ENCODE measurements around the gene HEBP1.
A peak's percentile ranks its signal among the peaks of the same experiment; 100 is the strongest.
"Not testable (repeated sequence)": the region's sequence is repeated elsewhere in the genome, so short reads cannot be mapped to it uniquely, and the experiment has no call there.

The HEBP1 gene

GRCh38 chr12:12999959-13000615 is at the start of gene HEBP1:
TSS of gene HEBP1 (minus strand) at chr12:13000265. CDS start at chr12:13000114, 151 bp downstream.
- no peaks in the 10 kb centered on the region for H3K9me3 ChIP-seq (ENCODE audit: low read length)
- H3K4me1 ChIP-seq (ENCODE audit: insufficient read depth, low read length), result peaks cover 2% of the 10 kb centered on the region
- no peaks in the 10 kb centered on the region for H3K27me3 ChIP-seq (ENCODE audit: insufficient read depth, low read length)
- peak within 1 kb of the TSS; percentile 70 for H3K4me3 ChIP-seq (ENCODE audit: low read length)
- H3K36me3 ChIP-seq (ENCODE audit: insufficient read depth, low read length), result no peaks in the 10 kb centered on the region
- peak within 1 kb of the TSS; percentile 77 for H2AFZ ChIP-seq (ENCODE audit: low read depth, low read length)

- Histone ChIP-seq H2AFZ (ENCODE audit: low read depth, low read length) (no peak overlapping the region), H3K4me3 (ENCODE audit: low read length) (no peak overlapping the region), H3K27me3 (ENCODE audit: insufficient read depth, low read length) (no peaks in the 10 kb centered on the region), H3K4me1 (ENCODE audit: insufficient read depth, low read length) (peaks cover 5% of the 10 kb centered on the region), H3K36me3 (ENCODE audit: insufficient read depth, low read length) (no peaks in the 10 kb centered on the region), H3K9me3 (ENCODE audit: low read length) (no peaks in the 10 kb centered on the region)
Measured at GRCh38 chr12:13049816-13050215, 49.8 kb upstream of the HEBP1 start.

GRCh38 chr12:13046964-13047363 is 46.9 kb upstream of the HEBP1 start:
- Histone ChIP-seq H3K36me3 (ENCODE audit: insufficient read depth, low read length) (no peaks in the 10 kb centered on the region), H2AFZ (ENCODE audit: low read depth, low read length) (no peak overlapping the region), H3K9me3 (ENCODE audit: low read length) (no peaks in the 10 kb centered on the region), H3K4me1 (ENCODE audit: insufficient read depth, low read length) (peaks cover 4% of the 10 kb centered on the region), H3K4me3 (ENCODE audit: low read length) (no peak overlapping the region), H3K27me3 (ENCODE audit: insufficient read depth, low read length) (peaks cover 3% of the 10 kb centered on the region)

- H3K9me3 ChIP-seq (ENCODE audit: low read length), result no peaks in the 10 kb centered on the region
- H3K4me1 ChIP-seq (ENCODE audit: insufficient read depth, low read length), result peaks cover 4% of the 10 kb centered on the region
- no peaks in the 10 kb centered on the region for H3K36me3 ChIP-seq (ENCODE audit: insufficient read depth, low read length)
- peaks cover 5% of the 10 kb centered on the region for H3K27me3 ChIP-seq (ENCODE audit: insufficient read depth, low read length)
- H3K4me3 ChIP-seq (ENCODE audit: low read length), result no peak overlapping the region
- H2AFZ ChIP-seq (ENCODE audit: low read depth, low read length), result no peak overlapping the region
Measured at GRCh38 chr12:13045816-13046215, 45.8 kb upstream of the HEBP1 start.

GRCh38 chr12:13044906-13045299 is 44.8 kb upstream of the HEBP1 start:
- H3K4me1 ChIP-seq (ENCODE audit: insufficient read depth, low read length), result peaks cover 4% of the 10 kb centered on the region
- no peaks in the 10 kb centered on the region for H3K36me3 ChIP-seq (ENCODE audit: insufficient read depth, low read length)
- no peaks in the 10 kb centered on the region for H3K9me3 ChIP-seq (ENCODE audit: low read length)
- peaks cover 6% of the 10 kb centered on the region for H3K27me3 ChIP-seq (ENCODE audit: insufficient read depth, low read length)
- H3K4me3 ChIP-seq (ENCODE audit: low read length), result peak overlapping the region; percentile 78
- peak overlapping the region; percentile 80 for H2AFZ ChIP-seq (ENCODE audit: low read depth, low read length)

- H3K4me3 ChIP-seq (ENCODE audit: low read length), result peak within 1 kb of the TSS; percentile 78
- H3K9me3 ChIP-seq (ENCODE audit: low read length), result no peaks in the 10 kb centered on the region
- no peaks in the 10 kb centered on the region for H3K36me3 ChIP-seq (ENCODE audit: insufficient read depth, low read length)
- peaks cover 6% of the 10 kb centered on the region for H3K27me3 ChIP-seq (ENCODE audit: insufficient read depth, low read length)
- peak within 1 kb of the TSS; percentile 80 for H2AFZ ChIP-seq (ENCODE audit: low read depth, low read length)
- peaks cover 4% of the 10 kb centered on the region for H3K4me1 ChIP-seq (ENCODE audit: insufficient read depth, low read length)
Measured at GRCh38 chr12:13044002-13044905, 44.2 kb upstream of the HEBP1 start, which contains the start of gene FAM234B. TSS of gene FAM234B (plus strand) at chr12:13044381. CDS start at chr12:13044404, 23 bp downstream.

GRCh38 chr12:13042666-13043230 is 42.7 kb upstream of the HEBP1 start:
- H3K4me1 ChIP-seq (ENCODE audit: insufficient read depth, low read length), result peaks cover 4% of the 10 kb centered on the region
- peaks cover 6% of the 10 kb centered on the region for H3K27me3 ChIP-seq (ENCODE audit: insufficient read depth, low read length)
- no peaks in the 10 kb centered on the region for H3K9me3 ChIP-seq (ENCODE audit: low read length)
- no peak overlapping the region for H3K4me3 ChIP-seq (ENCODE audit: low read length)
- H2AFZ ChIP-seq (ENCODE audit: low read depth, low read length), result no peak overlapping the region
- H3K36me3 ChIP-seq (ENCODE audit: insufficient read depth, low read length), result no peaks in the 10 kb centered on the region

- Histone ChIP-seq H3K9me3 (ENCODE audit: low read length) (no peaks in the 10 kb centered on the region), H2AFZ (ENCODE audit: low read depth, low read length) (no peak overlapping the region), H3K4me1 (ENCODE audit: insufficient read depth, low read length) (peaks cover 4% of the 10 kb centered on the region), H3K27me3 (ENCODE audit: insufficient read depth, low read length) (peaks cover 6% of the 10 kb centered on the region), H3K4me3 (ENCODE audit: low read length) (no peak overlapping the region), H3K36me3 (ENCODE audit: insufficient read depth, low read length) (no peaks in the 10 kb centered on the region)
Measured at GRCh38 chr12:13041224-13041623, 41.2 kb upstream of the HEBP1 start.

- H3K9me3 ChIP-seq (ENCODE audit: low read length), result no peaks in the 10 kb centered on the region
- H3K36me3 ChIP-seq (ENCODE audit: insufficient read depth, low read length), result no peaks in the 10 kb centered on the region
- no peak overlapping the region for H2AFZ ChIP-seq (ENCODE audit: low read depth, low read length)
- peaks cover 6% of the 10 kb centered on the region for H3K27me3 ChIP-seq (ENCODE audit: insufficient read depth, low read length)
- H3K4me1 ChIP-seq (ENCODE audit: insufficient read depth, low read length), result no peaks in the 10 kb centered on the region
- no peak overlapping the region for H3K4me3 ChIP-seq (ENCODE audit: low read length)
Measured at GRCh38 chr12:13039328-13039956, 39.4 kb upstream of the HEBP1 start.

- no peak overlapping the region for H2AFZ ChIP-seq (ENCODE audit: low read depth, low read length)
- H3K9me3 ChIP-seq (ENCODE audit: low read length), result no peaks in the 10 kb centered on the region
- peaks cover 6% of the 10 kb centered on the region for H3K27me3 ChIP-seq (ENCODE audit: insufficient read depth, low read length)
- no peak overlapping the region for H3K4me3 ChIP-seq (ENCODE audit: low read length)
- H3K4me1 ChIP-seq (ENCODE audit: insufficient read depth, low read length), result no peaks in the 10 kb centered on the region
- no peaks in the 10 kb centered on the region for H3K36me3 ChIP-seq (ENCODE audit: insufficient read depth, low read length)
Measured at GRCh38 chr12:13038491-13039161, 38.6 kb upstream of the HEBP1 start.

- H3K27me3 ChIP-seq (ENCODE audit: insufficient read depth, low read length), result peaks cover 3% of the 10 kb centered on the region
- no peaks in the 10 kb centered on the region for H3K9me3 ChIP-seq (ENCODE audit: low read length)
- no peaks in the 10 kb centered on the region for H3K36me3 ChIP-seq (ENCODE audit: insufficient read depth, low read length)
- H3K4me3 ChIP-seq (ENCODE audit: low read length), result no peak overlapping the region
- H3K4me1 ChIP-seq (ENCODE audit: insufficient read depth, low read length), result no peaks in the 10 kb centered on the region
- no peak overlapping the region for H2AFZ ChIP-seq (ENCODE audit: low read depth, low read length)
Measured at GRCh38 chr12:13036881-13037280, 36.8 kb upstream of the HEBP1 start.

GRCh38 chr12:13035335-13035734 is 35.3 kb upstream of the HEBP1 start:
- H3K36me3 ChIP-seq (ENCODE audit: insufficient read depth, low read length); H3K27me3 ChIP-seq (ENCODE audit: insufficient read depth, low read length); H3K9me3 ChIP-seq (ENCODE audit: low read length); H2AFZ ChIP-seq (ENCODE audit: low read depth, low read length); H3K4me1 ChIP-seq (ENCODE audit: insufficient read depth, low read length); H3K4me3 ChIP-seq (ENCODE audit: low read length): not testable (repeated sequence)

Data from neuron (in vitro differentiated cells).